GM03348 (cell line): Measurements from ENCODE around the gene WNT7A.

Experiments used
- DNase-seq: peaks from one replicate; pipeline ENCODE4 v3.0.0; 2012; ENCODE audit warnings: low spot score

WNT7A gene

GRCh38 chr3:13827256-13827655, 52.6 kb downstream of the WNT7A start:
- DNase-seq: no peak

GRCh38 chr3:13826672-13827071, 53.2 kb downstream of the WNT7A start:
- DNase-seq: no peak

GRCh38 chr3:13825821-13826220, 54.0 kb downstream of the WNT7A start:
- DNase-seq: no peak

- DNase-seq: no peak
These were observed 54.6 kb downstream of the WNT7A start for GRCh38 chr3:13825311-13825579.

- DNase-seq: no peak
These were observed 55.2 kb downstream of the WNT7A start for GRCh38 chr3:13824521-13825310.

DNA sequence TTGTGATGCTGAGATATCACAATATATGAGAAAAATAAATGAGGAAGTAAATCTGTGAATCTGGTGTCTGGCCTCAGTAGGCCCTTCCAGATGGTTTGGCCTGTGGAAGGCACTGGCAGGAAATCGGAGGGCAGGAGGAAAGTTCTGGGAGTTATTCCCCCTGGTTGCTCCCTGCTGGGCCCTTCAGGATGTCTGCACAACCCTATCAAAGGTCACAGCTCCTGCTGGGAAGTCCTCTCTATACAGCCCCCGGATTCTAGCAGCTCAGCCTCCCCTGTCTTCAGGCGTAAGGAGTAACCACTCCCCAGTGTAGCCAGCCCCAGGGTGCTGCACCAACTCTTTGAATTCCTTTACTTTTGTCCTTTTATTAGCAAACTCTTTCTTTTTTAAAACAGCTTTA, 56.2 kb downstream of the WNT7A start:
- DNase-seq: no peak

DNA sequence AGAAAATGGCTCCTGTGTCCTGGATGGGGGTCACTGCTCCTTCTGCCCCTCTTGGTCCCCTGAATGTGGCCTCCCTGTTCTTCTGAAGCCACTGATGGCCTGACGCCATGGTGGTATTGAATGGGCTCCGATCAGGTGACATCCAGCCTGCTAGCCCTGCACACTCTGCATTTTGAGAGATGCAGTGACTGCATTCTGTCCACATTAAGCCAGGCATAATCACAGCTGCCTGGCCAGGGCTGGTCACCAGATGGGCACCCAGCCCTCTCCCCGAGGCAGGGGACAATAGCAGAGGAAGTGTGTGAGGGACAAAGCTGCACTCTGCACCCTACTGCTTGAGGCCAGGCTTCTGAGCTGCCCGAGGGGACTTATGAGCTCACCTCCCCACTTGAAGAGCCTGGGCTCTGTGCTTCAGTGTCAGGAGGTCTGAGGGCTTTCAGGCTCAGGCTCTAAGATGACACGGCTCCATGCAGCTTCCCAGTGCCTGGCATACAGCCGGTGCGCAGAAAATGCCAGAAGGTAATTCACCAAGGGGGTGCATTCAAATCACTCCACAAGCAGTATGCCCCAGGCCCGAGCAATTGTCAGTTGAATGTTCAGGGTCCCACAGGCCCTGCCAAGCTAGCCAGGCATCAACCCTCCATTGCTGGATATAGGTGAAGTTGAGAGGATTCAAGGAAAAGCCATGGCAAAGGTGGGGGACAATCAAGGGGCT, 56.8 kb downstream of the WNT7A start:
- no peak for DNase-seq

DNA sequence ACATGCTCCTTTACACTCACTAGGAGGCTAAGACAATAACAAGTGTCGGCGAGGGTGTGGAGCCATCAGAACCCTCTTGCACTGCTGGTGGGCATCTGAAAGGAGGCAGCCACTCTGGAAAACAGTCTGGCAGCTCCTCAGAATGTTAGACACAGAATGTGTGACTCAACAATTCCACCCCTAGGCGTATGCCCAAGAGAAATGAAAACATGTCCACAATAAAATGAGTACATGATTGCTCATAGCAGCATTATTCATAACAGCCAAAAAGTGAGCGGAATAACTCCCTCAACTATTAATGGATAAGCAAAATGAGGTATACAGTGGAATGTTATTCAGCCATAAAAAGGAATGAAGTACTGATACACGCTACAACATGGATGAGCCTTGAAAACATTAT, 57.8 kb downstream of the WNT7A start:
- no peak for DNase-seq

DNA sequence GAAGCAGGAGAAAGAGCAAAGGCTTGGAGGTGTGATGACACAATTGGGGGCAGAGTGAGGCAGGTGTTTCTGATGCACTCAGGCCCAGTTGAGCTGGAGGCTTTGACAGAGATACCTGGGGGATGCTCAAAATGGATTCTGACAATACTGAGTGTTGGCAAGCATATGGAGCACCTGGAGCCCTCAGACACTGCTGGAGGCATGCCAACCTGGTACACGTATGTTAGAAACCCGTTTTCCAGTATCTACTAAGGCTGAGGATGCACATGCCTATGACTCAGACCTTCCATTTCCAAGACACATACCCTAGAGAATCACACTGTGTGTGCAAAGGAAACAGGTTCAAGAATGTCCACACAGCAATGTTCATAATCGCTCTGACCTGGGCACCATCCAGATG, 58.7 kb downstream of the WNT7A start:
- DNase-seq: no peak

DNA sequence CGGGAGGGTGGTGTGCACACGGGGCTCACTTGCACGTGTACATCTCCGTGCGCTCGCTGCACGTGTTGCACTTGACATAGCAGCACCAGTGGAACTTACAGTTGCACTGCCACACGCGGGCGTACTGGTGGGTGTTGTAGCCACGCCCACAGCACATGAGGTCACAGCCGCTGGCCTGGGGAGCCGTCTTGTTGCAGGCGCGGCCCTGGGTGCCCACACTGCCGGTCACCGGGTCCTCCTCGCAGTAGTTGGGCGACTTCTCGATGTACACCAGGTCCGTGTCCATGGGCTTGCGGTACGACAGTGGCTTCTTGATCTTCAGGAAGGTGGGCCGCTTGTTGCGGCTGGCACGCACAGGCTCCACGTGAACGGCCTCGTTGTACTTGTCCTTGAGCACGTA, 61.0 kb downstream of the WNT7A start:
- DNase-seq: no peak

- DNase-seq: no peak
These were observed 64.7 kb downstream of the WNT7A start for GRCh38 chr3:13815088-13815683.

GRCh38 chr3:13812034-13812471, 67.8 kb downstream of the WNT7A start:
- no peak for DNase-seq

DNA sequence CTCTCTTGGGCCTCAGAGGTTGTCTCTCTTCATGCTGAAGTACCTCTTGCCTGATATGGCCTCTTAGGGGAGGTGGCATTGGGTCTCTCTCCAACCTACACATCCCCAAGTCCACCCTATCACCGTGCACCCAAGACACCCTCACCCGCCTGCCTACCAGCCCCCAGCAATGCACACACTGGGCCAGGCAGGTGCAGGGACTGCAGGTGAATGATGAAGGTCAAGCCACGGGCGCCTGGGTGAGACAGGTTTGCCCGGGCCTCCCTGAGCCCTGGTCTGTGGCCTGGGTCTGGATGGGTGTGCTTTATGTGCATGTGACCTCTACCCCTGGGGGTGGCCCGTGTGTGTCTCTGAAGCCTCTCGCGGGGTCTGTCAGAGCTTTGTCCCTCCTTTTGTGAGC, 68.3 kb downstream of the WNT7A start:
- no peak for DNase-seq

- DNase-seq: no peak
These were observed 71.3 kb downstream of the WNT7A start for GRCh38 chr3:13808550-13808949.

- no peak for DNase-seq
These were observed 78.3 kb downstream of the WNT7A start for GRCh38 chr3:13801361-13802204.

GRCh38 chr3:13800064-13800463, 79.8 kb downstream of the WNT7A start:
- DNase-seq: no peak

DNA sequence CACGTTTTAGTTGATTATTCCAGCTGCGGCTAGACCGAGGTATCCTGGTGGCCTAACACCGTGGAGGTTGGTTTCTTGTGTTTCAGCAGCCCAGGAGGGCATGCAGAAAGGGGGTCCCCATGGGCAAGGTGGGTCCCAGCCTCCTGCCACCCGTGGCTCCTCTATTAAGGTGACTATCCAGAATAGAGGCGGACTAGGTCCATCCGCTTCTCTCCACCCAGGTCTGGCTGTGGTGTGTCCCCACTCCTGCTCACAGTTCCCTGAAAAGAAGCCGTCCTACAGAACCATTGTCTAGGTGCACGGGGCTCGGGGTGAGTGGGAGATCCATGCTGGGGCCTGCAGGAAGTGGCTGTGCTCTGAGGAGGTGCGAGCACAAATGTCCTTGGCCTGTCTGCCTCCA, 81.5 kb downstream of the WNT7A start:
- no peak for DNase-seq

DNA sequence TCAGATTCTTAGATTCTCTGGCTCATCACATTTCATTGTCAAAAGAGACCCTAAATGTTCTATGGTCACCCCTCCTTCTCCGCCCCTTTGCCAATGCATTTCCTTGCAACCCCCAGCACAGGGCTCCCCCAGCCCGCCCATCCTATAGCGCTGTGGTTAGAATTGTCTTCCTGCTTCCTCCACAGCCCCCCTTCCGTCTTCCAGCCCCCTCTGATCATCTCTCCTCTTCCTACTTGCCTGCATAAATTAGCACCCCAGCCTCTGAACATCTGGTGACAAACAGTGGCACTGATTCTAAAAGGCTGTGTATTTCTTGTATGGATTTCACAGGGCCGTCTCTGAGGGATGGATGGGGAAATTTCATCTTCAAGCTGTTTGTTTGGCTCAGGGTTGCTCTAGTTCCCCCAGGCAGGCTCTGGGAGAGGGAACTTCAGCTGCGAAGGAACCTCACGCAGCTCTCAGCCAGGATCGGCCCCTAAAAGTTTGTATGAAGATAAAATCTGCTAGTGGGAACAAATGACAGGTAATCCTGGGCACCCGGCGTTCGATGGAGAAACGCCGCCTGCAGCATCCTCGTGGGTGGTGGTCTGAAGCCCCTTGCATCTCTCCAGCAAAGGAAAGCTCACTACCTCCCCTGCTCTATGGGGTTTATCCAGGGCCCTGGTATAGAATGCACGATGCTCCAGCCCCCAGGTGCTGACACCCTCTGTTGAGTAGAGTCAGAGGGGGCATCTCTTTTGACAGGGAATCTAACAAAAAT, 83.0 kb downstream of the WNT7A start:
- DNase-seq: no peak

DNA sequence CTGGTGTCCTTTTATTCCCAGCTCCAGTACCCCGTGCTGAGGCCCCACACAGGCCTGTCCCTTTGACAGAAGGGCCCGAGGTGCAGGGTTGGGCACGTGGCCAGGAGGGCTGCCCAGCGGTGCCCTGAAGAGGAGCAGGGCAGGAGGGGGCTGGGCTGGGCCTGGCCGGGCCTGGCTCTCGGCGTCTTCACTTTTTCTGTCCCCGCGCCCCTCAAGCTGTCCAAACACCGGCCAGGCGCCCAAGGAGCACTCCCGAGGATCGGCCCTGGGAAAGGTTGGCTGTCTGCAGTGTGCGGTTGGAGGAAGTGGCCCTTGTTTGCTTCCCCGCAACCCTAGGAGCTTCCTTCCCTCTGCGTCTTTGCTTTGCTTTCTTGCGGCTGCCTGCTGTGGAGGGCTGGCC, 84.1 kb downstream of the WNT7A start:
- DNase-seq: no peak

DNA sequence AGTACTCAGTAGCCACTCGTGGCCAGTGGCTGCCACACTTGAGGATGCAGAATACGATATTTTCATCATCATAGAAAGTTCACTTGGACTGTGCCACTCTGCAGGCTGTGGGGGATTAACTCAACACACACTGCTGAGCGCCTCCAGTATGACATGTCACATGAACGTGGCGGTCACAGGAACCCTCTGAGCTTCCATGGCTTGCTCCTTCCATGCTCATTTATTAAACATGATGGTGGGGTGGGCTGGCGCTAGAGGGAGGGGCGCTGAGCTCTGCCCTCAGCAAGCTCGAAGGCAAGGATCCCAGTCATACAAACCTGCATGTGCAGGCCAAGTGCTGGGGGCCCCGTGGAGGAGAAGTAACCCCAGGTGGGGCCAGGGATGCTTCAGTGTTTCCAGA, 85.5 kb downstream of the WNT7A start:
- no peak for DNase-seq

GRCh38 chr3:13793451-13793850, 86.4 kb downstream of the WNT7A start:
- no peak for DNase-seq
